ENCODE results near the gene SIGLEC11. TPM values are rescaled to one million over a fixed set of nuclear protein-coding genes. Genes with fewer than 3 reads are reported as not detected.

Gene SIGLEC11
- total and polyA plus RNA-seq, 2 donors (not counting 3 experiments of a cell fraction or from before 2014, with no cell fraction given): not detected

DNA sequence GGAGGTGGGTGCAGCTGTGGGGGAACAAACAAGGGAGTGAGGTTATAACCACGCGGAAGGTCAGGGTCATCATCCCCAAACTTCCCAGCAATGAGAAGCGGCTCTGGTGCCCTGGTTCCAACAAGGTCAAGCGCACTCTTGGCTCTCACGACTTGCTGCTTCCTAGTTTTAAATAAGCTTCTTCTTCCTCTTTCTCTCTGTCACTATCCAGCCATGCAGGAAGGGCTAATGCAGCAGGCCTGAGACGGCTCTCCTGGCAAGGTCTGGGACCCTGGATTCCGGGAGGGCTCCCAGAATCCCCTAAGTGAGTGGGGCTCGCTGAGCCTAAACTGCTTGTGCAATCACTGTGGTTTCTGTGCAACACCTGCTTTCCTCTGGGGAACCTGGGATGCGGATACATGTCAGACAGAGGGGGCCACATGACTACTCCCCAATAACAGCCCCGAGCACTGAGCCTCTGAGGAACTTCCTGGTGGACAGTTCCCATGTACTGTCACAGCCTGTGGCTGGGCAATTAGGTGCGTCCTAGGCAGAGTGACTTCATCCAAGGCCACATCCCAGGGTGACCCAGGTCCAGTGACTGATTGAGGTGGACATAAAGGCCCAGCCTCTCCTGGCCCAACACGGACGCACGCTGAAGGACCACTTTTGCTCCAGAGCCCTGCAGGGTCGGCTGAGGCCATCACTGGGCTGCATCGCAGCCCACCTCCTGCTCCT, 40.0 kb upstream of the SIGLEC11 start:
- H3K4me3 ChIP-seq (replicated peaks in 1 of 3; ENCODE audit: insufficient read depth in 1 of 3, low read depth in 1 of 3, low read length in 3 of 3): no peak overlapping the region
- peaks cover 2 to 54% of the 10 kb centered on the region in 2 experiments for H3K36me3 ChIP-seq (ENCODE audit: control insufficient read depth in 2 of 2, extremely low read depth in 1 of 2, insufficient read depth in 2 of 2, low read length in 2 of 2)
- H3K9me1 ChIP-seq (replicated peaks; ENCODE audit: control insufficient read depth, extremely low read depth, insufficient read depth, low read length): no peaks in the 10 kb centered on the region
- FAIRE-seq: no peak
- H3K27me3 ChIP-seq (ENCODE audit: control insufficient read depth in 2 of 2, insufficient read depth in 2 of 2, low read length in 2 of 2): no peaks in the 10 kb centered on the region
- TF ChIP-seq JUN (IDR thresholded peaks at IDR 0.05; ENCODE audit: borderline replicate concordance, insufficient read depth, insufficient read length, low read depth) (no peak), GATA2 (IDR thresholded peaks at IDR 0.05; ENCODE audit: insufficient read depth, insufficient read length, low read depth, low read length) (no peak), MYC (IDR thresholded peaks at IDR 0.05; ENCODE audit: low read depth, low read length) (no peak), EZH2 (IDR thresholded peaks at IDR 0.05; ENCODE audit: borderline replicate concordance, low read depth, low read length, severe bottlenecking) (no peak), POLR2AphosphoS5 (IDR thresholded peaks at IDR 0.05; ENCODE audit: insufficient read depth, low read depth, low read length) (no peak), FOS (IDR thresholded peaks at IDR 0.05; ENCODE audit: borderline replicate concordance, insufficient read depth, low read length) (no peak), POLR2A (IDR thresholded peaks at IDR 0.05; ENCODE audit: low read depth, low read length) (no peak)
- TF ChIP-seq, protein P1, sequence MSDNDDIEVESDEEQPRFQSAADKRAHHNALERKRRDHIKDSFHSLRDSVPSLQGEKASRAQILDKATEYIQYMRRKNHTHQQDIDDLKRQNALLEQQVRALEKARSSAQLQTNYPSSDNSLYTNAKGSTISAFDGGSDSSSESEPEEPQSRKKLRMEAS (IDR thresholded peaks at IDR 0.05; ENCODE audit: insufficient read depth, insufficient read length): no peak
- TF ChIP-seq, protein P2, sequence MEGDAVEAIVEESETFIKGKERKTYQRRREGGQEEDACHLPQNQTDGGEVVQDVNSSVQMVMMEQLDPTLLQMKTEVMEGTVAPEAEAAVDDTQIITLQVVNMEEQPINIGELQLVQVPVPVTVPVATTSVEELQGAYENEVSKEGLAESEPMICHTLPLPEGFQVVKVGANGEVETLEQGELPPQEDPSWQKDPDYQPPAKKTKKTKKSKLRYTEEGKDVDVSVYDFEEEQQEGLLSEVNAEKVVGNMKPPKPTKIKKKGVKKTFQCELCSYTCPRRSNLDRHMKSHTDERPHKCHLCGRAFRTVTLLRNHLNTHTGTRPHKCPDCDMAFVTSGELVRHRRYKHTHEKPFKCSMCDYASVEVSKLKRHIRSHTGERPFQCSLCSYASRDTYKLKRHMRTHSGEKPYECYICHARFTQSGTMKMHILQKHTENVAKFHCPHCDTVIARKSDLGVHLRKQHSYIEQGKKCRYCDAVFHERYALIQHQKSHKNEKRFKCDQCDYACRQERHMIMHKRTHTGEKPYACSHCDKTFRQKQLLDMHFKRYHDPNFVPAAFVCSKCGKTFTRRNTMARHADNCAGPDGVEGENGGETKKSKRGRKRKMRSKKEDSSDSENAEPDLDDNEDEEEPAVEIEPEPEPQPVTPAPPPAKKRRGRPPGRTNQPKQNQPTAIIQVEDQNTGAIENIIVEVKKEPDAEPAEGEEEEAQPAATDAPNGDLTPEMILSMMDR (IDR thresholded peaks at IDR 0.05; ENCODE audit: extremely low read depth in 1 of 2, insufficient read depth in 1 of 2, low read depth in 1 of 2, low read length in 2 of 2): no peak
- ChIA-PET POLR2A (no interaction called here), CTCF (no interaction called here)
- H3K9ac ChIP-seq (replicated peaks; ENCODE audit: extremely low read depth, insufficient read depth, low read length): no peak overlapping the region
- BruUV-seq (replicated peaks): no TSS peak
- dilution Hi-C loops (cut with MboI; ENCODE audit: extremely low pct_ligation_motif_present, low sequenced_read_pairs): no loop called here
- no peak overlapping the region for H3K4me2 ChIP-seq (ENCODE audit: insufficient read depth, low read length)
- no peak for DNase-seq (ENCODE audit: low read depth, low spot score)
- H3K4me1 ChIP-seq (ENCODE audit: control insufficient read depth, extremely low read depth, insufficient read depth, low read length): peaks cover 8% of the 10 kb centered on the region
- H3K79me2 ChIP-seq (ENCODE audit: control insufficient read depth, insufficient read depth, low read length): no peaks in the 10 kb centered on the region
- no peak overlapping the region for H2AFZ ChIP-seq (ENCODE audit: low read depth, low read length)
- no peaks in the 10 kb centered on the region for H4K20me1 ChIP-seq (replicated peaks; ENCODE audit: control insufficient read depth, extremely low read depth, insufficient read depth, low read length)
- no peak overlapping the region for H3K27ac ChIP-seq (ENCODE audit: insufficient read depth, low read depth, low read length)
- intact Hi-C loops (cut with micrococcal nuclease): no loop called here
- H3K9me3 ChIP-seq (replicated peaks; ENCODE audit: control insufficient read depth, insufficient read depth, low read length): no peaks in the 10 kb centered on the region

All from endothelial cell of umbilical vein (primary cell).